Left renal cortex interstitium (tissue), 4 donors: Measurements from ENCODE around the gene LIAS. TPM values are rescaled to one million over a fixed set of nuclear protein-coding genes. Genes with fewer than 3 reads are reported as not detected.
"Not testable (repeated sequence)": the region's sequence is repeated elsewhere in the genome, so short reads cannot be mapped to it uniquely, and the experiment has no call there.

Experiments used
- DNase-seq, 4 donors: peaks; one replicate each; pipeline ENCODE4 v3.0.0-alpha.2; 2013; ENCODE audit warnings: low read depth in 4 of 4, low spot score in 2 of 4, missing footprints in 1 of 4
- polyA plus RNA-seq, 4 donors: library from polyadenylated mRNA; unstranded; fragments of 120-200 nt; gene quantifications; one replicate each; pipeline ENCODE4 v1.2.1, GENCODE V29; 2013; ENCODE audit not compliant: insufficient read length in 4 of 4

The LIAS gene
- polyA plus RNA-seq, 4 donors: 20.7 to 36.7 (median 26.1) TPM

DNA sequence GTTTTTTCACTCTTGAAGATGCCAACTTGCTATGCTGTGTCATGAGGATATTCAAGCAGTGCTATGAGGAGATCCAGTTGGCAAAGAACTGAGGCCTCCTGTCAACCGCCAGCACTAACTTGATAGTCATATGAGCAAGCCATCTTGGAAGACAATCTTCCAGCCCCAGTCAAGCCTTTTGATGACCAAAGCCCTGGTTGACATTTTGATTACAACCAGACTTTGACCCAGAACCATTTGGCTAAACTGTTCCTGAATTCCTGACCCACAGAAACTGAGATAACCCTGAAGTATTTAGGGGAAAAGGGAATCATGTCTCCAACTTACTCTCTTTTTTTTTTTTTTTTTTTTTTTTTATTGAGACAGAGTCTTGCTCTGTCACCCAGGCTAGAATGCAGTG is 35.5 kb downstream of the LIAS start:
- no peak for DNase-seq

DNA sequence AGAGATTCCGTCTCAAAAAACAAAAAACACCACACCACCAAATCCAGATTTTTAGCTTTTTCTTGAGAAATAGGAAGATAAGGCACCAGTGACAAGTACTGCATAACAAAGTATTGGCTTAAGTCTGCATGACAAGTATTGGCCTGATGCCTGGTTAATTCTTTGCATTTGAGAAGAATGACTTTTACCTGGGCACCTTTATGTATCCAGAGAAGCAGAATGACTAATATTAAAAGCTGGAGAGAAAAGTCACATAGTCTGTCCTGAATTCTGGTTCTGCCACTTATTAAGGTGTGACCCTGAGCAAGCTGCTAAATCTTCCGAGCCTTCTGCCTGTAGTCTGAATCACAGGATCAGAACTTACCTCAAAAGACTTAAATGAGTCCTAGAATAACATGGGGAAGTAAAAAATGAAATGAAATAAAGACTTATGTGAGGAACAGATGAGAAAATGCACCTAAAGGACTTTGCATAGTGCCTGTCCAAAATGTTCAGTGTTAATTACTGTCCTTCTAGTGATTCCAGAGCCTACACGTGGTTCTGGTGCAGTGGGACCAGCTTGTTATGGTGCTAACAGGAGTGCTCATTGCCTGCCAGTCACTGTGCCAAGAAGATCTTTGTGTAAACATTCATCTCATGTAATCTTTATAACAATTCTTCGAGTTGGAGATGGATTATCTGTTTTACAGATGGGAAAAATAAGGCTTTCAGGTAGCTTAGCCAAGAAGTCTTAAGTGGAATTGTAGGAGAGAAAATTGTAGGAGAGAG is 36.8 kb downstream of the LIAS start:
- no peak for DNase-seq

DNA sequence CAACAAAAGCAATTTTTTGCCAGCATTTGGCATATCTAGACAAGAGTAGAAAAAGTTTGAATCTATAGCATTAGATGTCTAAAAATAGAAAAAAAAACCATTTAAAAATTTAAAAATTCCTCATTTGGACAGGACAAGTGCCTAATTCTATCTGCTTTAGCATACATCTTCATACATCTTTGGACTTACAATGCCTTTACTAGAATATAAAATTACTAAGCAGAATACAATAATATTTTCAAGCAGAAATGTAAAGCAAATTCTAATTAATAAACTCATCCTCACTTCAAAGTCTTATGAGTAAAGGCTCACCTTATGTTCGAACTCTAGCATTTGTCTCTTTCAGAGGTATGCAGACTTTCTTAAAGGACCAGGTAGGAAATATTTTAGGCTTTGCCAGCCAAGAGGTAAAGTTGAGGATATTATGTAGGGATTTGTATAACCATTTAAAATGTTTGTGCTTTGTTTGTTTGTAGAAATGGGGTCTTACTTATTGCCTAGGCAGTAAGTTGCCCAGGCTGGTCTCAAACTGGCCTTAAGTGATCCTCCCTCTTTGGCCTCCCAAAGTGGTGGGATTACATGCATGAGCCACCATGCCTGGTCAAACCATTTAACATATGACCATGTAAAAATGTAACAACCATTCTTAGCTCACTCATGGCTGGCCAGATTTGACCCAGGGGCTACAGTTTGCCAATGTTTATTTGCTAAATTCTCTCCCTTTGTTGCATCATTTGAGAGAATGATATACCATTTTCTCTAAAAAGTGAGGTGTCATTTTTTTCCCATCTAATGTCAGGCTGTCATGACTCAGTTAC is 39.3 kb downstream of the LIAS start:
- DNase-seq: no peak

DNA sequence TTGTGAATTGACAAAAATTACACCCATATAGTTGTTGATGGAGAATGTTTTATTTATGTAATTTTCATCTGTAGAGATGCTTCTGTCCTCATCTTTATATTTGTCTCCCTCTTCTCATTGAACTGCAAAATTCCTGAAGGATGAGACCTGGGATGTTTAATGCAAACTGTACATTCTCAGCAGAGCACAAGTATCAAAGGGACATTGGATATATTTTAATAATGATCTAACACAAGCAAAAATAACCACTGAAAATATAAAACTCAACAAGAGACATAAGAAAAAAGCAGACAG is 39.8 kb downstream of the LIAS start:
- DNase-seq: no peak

DNA sequence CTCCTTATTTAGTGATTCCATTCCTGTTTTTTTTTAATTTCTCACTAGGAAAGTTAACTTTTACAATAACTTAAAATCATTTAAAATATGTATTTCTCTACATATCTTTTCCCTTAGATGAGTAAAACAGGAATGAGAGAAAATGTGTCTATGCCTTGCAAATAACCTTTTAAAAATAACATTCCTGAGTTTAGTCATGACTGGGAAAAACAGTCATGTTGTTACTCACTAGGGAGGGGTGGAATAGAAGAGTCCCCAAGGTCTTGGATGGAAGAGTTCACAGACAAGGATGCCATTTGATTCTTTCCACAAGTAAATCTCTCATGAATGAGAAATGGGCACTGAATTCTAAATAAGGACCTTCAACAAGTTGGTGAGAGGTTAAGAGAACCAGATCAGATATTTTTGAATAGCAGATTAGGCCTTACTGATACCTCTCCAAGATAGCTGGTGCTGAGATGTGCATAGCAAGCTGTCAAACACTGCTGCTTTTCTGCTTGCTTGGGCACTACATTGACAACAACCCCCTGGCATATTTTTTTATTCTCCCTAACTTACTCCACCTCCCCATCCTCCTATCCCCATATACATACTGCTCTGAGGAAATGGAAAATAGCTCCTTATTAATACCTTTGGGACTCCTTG is 43.3 kb downstream of the LIAS start:
- DNase-seq: no peak

DNA sequence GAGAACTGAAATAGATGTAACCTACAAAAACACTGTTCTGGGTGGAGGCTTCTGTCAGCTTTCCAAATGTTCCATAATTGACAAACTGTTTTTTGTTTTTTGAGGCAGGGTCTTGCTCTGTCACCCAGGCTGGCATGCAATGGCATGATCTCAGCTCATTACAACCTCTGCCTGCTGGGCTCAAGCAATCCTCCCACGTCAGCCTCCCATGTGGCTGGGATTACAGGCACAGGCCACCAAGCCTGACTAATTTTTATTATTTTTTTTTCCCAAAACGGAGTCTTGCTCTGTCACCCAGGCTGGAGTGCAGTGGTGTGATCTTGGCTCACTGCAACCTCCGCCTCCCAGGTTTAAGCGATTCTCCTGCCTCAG is 43.8 kb downstream of the LIAS start:
- not testable (repeated sequence) for DNase-seq

DNA sequence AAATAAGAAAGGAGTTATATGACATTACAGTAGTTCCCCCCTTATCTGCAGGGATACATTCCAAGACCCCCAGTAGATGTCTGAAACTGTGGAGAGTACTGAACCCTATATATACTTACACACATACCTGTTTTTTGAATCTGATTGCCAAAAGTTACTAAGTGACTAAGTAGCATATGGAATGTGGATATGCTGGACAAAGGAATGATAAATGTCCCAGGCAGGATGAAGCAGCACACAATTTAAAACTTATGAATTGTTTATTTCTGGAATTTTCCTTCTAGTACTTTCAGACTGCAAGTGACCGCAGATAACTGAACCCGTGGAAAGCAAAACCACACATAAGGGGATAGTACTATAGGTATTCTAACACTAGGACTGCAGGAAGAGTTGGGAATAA is 45.7 kb downstream of the LIAS start:
- DNase-seq: no peak

DNA sequence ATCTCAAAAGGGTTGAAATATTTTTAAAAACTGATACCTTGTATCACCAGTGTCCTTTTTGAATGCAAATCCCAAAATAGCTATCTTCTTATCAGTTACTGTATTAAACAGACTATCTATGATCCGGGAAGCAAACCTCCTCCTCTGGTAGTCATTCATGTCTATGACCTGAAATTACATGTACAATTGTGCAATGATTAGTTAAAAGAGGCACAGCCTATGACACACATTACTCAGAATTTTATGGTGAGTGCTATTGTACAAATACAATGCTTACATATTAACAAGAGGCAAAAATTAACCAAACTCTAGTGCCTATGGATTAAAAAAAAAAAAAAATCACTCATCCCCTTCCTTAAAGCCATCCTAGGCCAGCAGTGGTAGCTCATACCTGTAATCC is 46.7 kb downstream of the LIAS start:
- DNase-seq: no peak

DNA sequence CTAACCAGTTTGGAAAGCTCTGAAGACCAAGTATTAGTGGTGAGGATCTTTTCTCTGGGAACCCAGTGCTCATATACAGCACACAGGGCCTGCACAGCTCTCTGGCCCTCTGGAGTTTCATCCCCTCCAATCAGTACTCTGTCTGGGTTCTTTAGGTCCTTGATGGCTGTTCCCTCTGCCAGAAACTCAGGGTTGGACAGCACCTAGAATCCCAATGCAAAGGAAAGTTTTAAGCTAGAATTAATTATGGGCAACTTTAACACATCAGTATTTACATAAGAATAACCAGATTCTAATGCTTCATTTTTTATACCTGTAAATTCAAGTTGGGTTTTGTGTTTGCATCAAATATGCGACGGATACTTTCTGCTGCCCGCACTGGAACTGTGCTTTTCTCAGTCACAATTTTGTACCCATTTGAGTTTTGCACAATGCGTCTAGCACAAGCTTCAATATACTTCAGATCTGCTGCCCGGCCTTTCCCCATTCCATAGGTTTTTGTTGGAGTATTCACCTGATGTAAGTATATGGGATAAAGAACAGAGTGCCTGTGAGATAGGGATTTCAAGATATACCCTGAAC is 51.6 kb downstream of the LIAS start:
- DNase-seq: no peak

DNA sequence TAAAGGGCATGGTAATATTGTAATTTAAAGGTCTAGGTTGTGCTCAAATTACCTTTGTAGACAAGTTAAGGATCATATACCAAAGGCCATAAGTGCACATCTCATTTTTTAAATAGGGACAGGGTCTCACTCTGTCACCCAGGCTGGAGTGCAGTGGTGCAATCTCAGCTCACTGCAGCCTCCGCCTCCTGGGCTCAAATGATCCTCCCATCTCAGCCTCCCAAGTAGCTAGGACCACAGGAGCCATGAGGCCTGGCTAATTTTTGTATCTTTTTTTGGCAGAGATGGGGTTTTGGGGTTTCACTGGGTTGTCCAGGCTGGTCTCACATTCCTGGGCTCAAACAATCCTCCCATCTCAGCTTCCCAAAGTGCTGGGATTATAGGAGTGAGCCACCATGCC is 55.4 kb downstream of the LIAS start:
- DNase-seq: not testable (repeated sequence)

DNA sequence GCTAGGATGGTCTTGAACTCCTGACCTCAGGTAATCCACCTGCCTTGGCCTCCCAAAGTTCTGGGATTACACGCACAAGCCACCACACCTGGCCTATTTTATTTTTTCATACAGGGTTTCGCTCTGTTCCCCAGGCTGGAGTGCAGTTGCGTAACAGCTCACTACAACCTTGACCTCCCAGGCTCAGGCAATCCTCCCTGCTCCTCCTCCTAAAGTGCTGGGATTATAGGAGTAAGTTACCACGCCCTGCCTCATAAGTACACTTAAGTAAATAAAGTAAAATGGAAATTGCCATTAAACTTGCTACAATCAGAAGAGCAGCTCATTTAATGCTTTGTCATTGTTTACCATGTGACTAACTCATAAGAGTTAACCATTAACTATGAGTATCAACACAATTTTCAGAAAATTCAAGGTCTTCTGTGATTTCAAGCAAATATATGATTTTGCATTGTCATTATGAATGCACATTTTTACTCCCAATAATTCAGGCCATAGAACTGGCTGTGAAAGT is 56.1 kb downstream of the LIAS start:
- no peak for DNase-seq

DNA sequence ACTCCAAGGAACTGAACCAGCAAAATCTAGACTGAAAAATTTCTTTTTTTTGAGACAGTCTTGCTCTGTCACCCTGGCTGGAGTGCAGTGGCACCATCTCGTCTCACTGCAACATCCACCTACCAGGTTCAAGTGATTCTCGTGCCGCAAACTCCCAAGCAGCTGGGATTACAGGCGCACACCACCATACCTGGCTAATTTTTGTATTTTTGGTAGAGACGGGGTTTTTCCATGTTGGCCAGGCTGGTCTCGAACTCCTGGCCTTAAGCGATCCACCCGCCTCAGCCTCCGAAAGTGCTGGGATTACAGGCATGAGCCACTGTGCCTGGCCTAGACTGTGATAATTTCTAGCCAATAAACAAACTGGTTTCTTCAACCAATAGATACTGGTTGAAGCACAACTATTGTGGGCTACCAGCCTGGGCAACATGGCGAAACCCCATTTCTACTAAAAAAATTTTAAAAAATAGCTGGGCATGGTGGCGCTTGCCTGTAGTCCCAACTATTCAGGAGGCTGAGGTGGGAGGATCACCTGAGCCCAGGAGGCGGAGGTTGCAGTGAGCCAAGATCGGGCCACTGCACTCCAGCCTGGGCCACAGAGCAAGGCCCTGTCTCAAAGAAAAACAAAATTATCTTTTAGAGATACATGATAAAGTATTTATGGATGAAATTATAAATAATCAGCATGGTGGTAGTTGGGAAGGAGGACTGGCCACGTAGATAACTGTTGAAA is 57.0 kb downstream of the LIAS start:
- DNase-seq: not testable (repeated sequence)

DNA sequence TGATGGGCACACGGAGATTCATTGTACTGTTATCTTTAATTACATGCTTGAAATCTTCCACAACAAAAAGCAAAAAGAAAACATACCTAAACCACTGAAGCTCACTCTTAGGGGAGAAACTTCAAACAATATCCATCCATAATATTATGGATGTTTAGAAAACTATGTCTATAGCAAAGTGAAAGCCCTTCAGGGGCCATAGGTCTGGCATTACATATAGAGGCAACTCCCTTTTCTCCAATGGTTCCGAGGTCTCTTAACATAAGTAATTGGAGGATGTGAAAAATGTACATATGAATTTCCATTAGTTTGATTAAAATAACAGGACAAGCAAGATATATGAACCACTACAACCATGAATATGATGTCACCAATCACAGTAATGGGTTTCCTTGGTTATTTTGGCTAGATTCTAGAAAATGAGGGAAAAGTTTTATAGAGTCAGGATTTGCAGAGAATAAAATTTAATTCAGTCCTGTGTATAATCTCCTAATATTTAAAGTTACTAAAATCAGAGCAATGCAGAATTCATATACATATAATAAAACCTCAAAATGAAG is 57.6 kb downstream of the LIAS start:
- DNase-seq: no peak

DNA sequence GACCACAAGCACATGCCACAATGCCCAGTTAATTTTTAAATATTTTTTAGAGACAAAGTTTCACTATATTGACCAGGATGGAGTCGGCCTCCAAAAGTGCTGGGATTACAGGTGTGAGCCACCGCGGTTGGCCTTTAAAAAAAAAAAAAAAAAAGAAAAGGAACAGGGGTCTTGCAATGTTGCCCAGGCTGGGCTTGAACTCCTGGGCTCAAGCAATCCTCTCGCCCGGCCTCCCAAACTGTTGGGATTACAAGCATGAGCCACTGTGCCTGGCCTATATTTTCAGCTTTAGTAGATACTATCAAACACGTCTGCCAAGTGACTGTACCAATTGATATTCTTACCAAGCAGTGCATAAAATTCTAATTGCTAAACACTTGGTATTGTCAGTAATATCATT is 59.6 kb downstream of the LIAS start:
- no peak for DNase-seq

DNA sequence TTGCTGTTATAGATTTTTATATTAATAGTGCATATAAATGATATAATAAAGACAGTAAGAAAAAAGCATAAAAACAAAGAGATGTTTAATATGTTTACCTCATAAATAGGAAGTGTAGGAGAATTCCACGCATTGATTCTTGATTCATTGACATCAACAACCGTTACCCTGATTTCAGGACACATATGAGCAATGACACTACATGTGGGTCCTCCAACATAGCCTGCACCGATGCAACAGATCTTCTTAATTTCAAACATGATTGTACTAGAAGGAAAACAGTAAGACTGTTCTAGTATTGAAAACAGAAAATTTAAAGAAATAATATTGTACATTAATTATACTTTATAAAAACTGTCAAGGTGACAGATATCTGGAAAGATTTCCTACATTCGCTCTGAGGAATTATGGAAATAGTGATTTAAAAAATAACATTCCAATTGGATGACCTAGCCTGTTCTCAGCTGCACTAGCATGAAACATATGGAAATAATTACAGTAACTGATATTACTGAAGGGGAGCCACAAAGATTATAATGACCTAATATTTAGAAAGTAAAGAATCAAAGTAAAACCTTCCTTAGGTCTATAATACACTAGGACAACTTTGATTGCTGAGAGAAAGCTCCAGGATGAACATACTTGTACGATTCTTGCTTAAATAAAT is 62.5 kb downstream of the LIAS start:
- DNase-seq: no peak

DNA sequence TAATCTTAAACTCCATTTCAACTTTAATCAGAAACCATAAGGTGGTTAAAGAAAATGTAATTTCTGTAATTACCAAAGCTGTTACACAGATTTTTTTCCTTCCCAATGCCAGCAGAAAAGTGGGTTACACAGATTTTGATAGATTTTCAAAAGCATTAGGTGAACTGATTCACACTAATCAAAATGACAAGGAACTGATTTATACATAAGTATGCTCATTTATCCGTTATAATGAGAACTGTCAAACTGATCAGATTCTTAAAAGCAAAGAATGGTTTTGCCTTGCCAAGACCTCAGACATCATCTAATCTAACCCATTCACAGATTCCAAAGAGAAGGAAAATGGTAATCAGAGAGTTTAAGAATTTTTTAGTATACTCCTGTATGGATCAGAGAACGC is 63.2 kb downstream of the LIAS start:
- DNase-seq: no peak

DNA sequence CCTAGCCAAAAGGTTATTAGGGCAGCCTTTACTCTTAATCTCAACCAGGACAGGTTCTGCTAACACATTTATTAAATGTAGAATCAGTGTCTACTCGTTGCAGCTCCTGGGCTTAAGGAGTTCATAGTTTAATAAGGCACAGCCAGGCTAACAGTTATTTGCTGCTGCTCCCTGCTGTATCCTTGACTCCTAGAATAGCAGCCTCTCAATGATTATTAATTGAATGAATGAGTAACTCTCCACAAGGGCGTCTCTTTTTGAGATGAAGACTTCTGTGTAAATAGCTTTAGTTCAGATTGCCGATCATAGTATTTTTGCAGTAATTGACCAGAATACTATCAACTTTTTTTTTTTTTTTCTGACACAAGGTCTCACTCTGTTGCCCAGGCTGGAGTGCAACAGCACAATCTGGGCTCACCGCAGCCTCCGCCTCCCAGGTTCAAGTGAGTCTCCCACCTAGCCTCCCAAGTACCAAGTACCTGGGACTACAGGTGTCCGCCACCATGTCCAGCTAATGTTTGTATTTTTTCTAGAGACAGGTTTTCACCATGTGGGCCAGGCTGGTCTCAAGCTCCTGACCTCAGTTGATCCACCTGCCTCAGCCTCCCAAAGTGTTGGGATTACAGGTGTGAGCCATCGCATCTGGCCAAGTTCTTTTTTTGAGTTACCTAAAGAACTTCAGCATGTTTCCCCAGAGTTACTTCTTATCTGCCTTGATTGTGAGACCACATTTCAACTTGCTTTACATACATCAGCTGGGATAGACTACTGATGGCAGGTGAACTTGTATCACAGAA is 65.5 kb downstream of the LIAS start:
- no peak for DNase-seq

DNA sequence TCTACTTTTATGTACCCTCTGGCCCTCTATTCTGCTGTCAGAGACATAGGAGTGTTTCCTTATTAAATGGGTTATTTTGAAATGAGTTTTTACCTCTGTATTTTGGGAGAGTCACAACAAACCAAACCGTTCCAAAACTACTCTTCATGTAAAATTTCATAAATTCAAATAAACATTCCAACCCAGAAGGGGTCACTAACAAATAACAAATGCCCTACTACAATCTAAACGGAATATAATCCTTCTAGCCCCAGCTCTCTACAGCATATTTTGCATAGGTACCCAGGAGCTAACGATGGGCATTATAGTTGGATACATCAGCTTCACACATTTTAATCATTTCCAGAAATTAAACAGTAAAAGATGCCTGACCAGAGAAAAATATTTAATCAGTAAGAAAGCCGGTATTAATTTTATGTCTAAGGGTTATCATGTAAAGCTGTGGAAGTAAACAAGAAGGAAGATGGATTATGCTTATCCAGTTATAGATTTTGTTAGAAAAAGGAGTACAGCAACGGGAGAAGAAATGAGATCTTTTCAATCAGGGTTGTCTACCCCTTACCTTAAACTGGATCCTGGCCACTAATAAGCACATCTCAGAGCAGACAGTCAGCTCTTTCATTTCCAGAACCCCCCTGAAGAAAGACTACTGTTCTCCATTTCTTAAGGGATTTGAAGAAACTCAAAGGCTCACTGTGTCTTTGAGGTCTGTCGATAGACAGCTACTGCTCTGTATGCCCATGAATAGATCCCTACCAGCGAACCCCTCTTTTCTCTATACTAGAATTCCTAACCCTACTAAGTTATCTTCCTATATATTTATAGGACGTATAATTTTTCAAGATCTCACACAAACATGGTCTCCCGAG is 67.2 kb downstream of the LIAS start:
- DNase-seq: peak in 2 of 4 donors; percentile 21 to 31
